GM18870 (cell line): Measurements from ENCODE around the gene BAHCC1.

Experiments
- ATAC-seq: cut with Tn5 transposase; IDR thresholded peaks from one replicate; pipeline ENCODE4 v1.9.1; 2021; ENCODE audit warnings: moderate library complexity; ENCODE audit not compliant: unreplicated experiment

Gene BAHCC1

DNA sequence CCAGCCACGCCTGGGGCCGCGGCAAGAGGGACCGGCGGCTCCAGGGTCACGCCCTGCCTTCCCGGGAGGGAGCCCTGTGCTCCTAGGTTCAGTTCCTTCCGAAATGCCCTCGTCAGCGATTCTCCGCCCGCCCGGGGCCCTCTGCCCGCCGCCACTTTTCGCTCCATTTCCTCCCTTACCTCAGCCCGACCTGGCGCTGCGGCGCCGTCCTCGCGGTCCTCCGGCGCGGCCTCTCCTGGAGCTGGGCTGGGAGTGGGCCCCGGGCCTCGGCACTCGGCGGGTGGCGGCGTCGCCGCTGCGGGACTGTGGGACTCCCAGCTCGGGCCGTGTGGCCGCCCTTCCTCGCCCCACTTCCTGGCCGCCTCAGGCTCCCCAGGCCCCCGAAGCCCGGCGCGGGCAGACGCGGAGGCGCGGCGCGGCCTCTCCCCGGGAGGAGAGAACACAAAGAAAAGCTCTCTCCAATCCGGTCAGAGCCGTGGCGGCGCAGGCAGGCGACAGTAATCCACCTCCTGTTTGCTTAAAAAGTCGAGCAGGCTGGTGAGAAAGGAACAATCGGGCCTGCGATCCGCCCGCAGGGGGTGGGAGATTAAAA, 1.6 kb downstream of the BAHCC1 start:
- no peak for ATAC-seq

DNA sequence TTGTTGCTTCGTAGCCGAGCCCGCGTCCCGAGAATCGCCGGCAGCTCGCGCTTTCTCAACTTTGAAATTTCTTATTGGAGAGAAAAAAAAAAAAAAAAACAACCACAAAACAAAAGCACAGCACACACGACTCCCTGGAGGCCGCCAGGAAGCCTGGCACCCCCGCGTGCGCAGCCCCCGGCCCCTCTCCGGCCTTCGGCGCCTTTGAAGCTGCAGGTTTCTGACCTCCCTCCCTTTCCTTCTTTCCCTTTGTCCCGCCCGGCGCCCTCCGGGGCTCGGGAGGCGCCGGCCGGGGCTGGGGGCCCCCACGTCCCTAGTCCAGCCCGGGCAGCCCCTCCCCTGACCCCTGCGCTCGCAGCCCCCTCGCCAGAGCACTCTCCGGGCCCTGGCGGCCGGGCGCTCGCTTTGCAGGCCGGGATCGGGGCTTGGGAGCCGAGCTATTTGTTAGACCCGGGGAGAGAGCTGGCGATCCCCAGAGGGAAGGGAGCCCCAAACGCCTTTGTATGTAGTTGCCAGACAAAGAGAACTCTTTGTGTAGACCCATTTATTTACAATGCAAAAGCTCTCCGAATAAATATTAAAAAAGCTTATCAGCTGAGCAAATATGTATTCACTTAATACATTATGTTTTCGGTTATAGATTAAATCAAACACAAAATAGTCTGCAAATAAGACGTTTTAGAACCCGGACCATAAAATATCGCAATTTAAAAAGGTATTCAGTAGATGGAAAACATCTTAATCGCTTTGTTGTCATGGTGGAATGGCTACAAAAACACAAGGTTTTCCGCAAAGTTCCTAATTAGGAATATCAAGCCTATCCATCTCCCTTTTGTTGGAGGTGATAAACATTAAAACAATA, 2.3 kb downstream of the BAHCC1 start:
- no peak for ATAC-seq

GRCh38 chr17:81398176-81398831, 3.0 kb downstream of the BAHCC1 start:
- no peak for ATAC-seq

DNA sequence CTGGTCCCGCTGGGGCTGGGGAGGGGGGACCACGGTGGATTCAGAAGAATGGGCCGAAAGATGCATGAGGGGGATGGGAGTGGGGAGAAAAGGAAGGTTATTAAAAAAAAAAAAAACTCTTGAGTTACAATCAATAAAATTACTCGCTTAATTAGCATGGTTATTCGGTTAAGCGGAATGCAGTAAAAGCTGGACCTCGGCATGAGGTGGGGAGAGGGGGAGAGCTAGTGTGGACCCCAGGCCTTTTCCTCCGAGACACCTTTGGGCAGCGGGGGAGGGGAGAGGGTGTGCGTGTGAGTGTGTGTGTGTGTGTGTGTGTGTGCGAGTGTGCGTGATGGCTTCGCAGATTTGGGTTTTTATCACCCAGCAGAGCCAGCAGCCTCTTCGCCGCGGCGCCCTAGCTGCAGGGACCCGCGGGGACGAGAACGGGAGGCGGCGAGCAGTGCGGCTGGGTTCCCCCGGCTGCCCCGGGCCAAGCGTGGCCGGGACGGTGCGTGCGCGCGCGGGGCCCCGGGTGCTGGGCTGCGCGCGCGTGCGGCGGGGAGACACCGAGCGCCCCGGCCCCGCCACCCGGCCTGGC, 3.7 kb downstream of the BAHCC1 start:
- ATAC-seq, result no peak

GRCh38 chr17:81399481-81400153, 4.4 kb downstream of the BAHCC1 start:
- ATAC-seq, result no peak

DNA sequence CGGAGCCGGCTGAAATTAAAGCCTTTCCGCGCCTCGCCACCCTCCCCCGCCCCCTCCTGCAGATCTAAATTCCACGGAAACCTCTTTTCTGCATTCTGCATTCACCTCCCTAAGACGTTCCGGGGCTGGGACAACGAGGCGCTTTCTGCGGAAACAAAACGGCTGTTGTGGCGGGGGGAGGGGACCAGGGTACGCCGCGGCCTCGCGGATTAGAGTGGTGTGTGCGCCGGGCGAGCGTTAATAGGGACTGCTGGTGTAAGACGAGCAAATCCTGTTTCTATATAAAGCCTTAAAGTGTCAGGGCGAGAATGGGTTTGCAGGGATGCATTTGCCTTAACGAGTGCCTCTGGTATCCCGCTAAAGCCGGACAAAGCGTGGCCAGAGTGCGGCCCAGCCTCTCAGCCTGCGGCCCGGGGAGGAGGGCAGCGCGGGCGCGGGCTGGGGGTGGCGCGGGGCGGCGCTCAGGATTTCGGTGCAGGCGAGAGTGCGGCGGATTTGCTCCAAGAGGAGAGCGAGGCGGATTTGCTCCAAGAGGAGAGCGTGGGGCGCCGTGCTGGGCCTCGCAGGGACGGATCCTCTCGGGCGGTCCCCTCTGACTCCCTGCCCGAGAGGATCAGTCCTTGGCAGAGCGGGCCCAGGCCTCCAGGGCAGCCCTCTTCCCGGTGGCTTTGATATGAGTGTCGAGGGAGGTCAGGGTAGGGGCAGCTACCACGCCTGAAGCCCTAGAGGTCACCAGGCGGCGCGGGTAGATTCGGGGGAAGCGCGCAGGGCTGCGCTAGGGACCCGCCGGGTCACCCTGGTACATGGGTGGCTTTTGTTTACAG, 5.1 kb downstream of the BAHCC1 start:
- ATAC-seq, result no peak

DNA sequence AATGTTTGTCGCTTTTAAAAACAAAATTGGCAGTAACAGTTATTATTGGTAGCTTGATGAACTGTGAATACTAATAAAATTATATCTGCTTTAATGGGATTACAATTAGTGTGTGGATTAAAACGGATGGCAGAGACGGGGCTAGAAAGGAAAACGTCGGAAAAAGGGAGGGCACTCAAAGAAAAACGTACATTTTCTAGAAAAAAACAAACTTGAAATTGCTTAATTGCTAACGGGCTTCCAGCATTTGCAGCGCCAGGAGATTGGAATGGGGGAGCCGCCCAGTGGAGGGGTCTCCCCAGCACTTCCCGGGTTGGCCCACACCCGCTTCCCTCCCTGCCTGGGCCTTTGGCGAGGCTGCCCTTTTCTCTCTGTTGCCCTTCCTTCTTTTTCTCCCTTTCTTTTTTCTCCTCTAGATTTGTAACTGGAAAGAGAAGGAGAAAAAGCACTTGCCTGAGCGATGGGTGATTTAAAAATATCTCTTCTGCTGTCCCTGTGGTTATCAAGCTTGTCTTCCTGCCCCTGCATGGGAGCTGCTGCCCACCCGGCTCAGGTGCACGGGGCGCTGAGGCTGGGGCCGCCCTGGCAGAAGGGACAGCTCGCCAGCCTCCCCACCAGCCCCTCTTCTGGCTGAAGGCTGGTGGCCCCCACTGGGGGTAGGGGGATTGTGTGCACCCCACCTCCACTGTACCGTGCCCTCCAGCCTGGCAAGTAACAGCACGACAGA, 5.9 kb downstream of the BAHCC1 start:
- no peak for ATAC-seq

GRCh38 chr17:81401723-81402529, 6.7 kb downstream of the BAHCC1 start:
- no peak for ATAC-seq

DNA sequence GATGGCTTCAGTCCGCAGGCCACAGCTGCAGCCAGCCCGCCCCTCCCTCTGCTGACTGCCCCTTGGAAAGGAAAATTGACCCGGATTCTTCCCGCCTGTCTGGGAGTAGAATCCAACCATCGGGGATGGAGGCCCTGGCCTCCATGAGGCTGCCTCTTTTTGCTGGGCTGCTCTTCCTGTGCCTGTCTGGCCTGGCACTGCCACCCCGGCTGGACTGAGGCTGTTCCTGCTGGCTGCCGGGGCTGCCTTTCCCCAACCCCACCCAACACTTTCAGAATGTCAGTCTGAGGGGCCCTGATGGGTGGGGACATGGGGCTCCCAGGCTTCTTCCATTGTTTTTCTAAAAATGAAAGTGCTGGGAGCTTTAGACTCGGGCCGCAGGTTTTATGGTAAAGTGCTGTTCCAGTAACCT, 7.3 kb downstream of the BAHCC1 start:
- no peak for ATAC-seq

- no peak for ATAC-seq
Measured at GRCh38 chr17:81402981-81403467, 7.8 kb downstream of the BAHCC1 start.

- no peak for ATAC-seq
Measured at GRCh38 chr17:81403671-81404534, 8.6 kb downstream of the BAHCC1 start.

- no peak for ATAC-seq
Measured at GRCh38 chr17:81404558-81405165, 9.4 kb downstream of the BAHCC1 start.

GRCh38 chr17:81405411-81405872, 10.2 kb downstream of the BAHCC1 start:
- ATAC-seq, result no peak

GRCh38 chr17:81406117-81406953, 11.1 kb downstream of the BAHCC1 start:
- ATAC-seq, result no peak

GRCh38 chr17:81408049-81408448, 12.8 kb downstream of the BAHCC1 start:
- no peak for ATAC-seq
